Dermis blood vessel endothelial cell (primary cell): ENCODE data around the gene TRPV2. TPM values are rescaled to one million over a fixed set of nuclear protein-coding genes. Genes with fewer than 3 reads are reported as not detected.
"Not testable (repeated sequence)": the region's sequence is repeated elsewhere in the genome, so short reads cannot be mapped to it uniquely, and the experiment has no call there.

Experiments used
- DNase-seq: peaks from one replicate; pipeline ENCODE4 v3.0.0; 2010
- total RNA-seq: library from RNA; depleted of rRNA; stranded (reverse); fragments of >200 nt; gene quantifications from 2 replicates; pipeline ENCODE4 v1.2.3, GENCODE V29; 2014

TRPV2 gene, protein sequence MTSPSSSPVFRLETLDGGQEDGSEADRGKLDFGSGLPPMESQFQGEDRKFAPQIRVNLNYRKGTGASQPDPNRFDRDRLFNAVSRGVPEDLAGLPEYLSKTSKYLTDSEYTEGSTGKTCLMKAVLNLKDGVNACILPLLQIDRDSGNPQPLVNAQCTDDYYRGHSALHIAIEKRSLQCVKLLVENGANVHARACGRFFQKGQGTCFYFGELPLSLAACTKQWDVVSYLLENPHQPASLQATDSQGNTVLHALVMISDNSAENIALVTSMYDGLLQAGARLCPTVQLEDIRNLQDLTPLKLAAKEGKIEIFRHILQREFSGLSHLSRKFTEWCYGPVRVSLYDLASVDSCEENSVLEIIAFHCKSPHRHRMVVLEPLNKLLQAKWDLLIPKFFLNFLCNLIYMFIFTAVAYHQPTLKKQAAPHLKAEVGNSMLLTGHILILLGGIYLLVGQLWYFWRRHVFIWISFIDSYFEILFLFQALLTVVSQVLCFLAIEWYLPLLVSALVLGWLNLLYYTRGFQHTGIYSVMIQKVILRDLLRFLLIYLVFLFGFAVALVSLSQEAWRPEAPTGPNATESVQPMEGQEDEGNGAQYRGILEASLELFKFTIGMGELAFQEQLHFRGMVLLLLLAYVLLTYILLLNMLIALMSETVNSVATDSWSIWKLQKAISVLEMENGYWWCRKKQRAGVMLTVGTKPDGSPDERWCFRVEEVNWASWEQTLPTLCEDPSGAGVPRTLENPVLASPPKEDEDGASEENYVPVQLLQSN
- total RNA-seq = 40.0 and 48.8 TPM in 2 replicates

DNA sequence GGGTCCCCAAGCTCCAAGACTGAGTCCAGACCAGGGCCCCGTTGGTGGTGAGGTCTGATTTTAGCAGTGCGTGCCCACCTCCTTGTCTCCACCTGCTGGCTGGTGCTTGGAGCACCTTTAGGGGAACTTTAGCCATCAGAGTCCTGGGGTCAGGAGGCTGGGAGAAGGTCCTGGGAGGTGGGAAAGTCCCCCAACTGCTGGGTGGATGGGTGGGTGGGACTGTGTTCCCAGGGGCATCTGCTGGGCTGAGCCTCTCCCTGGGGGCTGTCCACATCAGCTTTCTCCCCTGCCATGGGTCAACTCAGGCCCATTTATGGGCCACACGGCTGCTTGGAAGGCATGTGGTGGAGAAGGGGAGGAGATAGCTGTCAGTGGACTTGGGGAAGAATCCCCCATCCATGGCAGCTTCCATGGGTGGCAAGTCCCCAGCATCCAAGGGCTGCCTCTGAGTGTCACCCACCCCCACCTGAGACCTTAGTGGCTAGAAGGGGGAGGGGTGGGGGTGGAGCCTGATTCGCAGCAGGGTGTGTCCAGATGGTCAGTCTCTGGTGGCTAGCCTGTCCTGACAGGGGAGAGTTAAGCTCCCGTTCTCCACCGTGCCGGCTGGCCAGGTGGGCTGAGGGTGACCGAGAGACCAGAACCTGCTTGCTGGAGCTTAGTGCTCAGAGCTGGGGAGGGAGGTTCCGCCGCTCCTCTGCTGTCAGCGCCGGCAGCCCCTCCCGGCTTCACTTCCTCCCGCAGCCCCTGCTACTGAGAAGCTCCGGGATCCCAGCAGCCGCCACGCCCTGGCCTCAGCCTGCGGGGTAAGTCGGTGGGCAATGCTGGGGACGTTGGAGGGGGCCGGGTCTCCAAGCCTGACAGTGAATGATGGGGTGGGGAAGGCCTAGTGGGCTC, at the start of gene TRPV2:
TRPV2 (plus strand) TSS at position 541 of the 894 bp plus-strand sequence. CDS start 2,098 bp downstream, outside the sequence.
- DNase-seq = peak; percentile 38

DNA sequence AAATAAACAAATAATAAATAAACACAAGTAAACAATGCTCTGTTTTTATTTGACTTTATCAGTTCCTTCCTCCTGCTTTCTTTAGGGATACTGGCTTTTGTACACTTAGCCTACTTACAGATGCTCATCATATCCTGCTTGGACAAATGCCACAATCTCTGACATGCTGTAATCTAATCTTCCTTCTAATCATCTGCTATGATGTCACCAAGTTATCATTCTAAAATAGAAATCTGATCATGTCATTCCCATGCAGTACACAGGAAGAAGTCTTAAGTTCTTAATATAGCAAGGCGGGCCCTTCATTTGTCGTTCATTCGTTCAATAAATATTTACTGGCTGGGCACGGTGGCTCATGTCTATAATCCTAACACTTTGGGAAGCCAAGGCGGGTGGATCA, 43.6 kb upstream of the TRPV2 start:
- peak; percentile 81 for DNase-seq

DNA sequence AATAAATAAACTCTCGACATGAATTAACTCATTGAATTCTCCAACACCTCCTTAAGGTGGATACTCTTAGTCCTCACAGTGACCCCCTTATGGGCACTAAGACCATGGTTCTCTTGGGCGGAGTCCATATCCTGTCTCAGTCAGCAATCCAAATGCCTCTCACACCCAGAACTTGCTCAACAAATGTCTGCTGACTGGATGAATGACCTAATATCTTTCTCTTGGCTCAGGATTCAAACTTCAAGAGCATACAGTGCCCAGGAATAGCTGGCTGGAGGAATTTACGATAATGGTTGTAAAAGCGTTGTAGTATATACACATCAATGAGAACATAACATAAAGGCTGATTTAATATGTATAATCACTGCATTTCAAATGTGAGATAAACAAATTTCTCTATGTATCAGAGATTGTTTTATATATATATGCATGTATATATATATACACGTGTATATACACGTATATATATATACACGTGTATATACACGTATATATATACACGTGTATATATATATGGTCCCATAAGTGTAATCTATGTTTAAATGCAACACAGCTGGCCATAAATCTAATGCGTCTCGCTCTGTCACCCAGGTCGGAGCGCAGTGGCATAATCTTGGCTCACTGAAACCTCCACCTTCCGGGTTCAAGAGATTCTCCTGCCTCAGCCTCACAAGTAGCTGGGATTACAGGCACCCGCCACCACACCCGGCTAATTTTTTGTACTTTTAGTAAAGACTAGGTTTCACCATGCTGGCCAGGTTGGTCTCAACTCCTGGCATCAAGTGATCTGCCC, 41.0 kb upstream of the TRPV2 start:
- DNase-seq = no peak

DNA sequence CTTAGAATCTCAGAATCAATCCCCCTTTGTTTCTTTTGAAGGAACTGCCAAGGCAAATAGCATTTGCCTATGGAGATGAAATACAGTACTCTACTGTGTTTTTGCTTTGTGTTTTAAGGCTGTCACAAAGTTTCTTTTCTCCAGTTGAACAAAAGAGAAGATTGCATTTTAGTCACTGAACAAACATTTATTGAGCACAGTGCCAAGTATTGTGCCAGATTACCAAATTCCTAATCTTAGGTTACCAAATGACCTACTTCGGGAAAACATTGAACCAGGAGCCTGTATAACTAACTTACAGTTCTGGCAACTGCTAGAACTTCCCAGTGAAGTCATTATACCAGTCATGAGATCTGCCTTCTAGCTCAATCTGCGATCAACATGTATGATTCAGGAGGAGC, 37.4 kb upstream of the TRPV2 start:
- peak; percentile 15 for DNase-seq

DNA sequence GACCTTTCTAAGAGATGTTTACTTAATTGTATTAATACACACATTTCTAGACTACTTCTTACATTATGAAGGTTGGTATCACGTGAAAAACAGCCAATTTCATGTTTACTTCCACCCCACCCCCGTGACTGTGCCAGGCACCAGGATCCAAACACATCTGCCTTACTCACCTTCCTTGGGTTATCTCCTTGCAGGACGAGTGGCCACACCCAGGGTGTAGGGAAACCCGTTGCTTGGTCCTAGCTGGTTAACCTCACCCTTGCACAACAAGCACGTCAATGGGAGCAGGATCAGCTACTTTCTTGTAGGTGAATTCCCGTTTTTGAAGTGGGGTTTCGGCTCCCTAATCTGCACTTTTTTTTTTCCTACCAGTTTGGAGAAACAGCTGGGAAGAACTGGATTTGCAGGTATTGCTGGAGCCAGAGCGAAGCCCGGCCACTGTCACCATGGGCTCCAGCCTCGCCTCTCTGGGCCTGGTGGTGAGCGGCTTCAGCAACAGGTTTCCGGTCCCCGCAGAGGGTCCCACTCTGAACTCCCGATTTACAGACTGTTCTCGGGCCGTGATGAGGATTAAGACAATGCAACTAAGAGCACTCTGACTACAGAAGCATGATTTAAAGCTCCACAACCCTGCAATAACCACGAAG, 36.6 kb upstream of the TRPV2 start:
- no peak for DNase-seq

DNA sequence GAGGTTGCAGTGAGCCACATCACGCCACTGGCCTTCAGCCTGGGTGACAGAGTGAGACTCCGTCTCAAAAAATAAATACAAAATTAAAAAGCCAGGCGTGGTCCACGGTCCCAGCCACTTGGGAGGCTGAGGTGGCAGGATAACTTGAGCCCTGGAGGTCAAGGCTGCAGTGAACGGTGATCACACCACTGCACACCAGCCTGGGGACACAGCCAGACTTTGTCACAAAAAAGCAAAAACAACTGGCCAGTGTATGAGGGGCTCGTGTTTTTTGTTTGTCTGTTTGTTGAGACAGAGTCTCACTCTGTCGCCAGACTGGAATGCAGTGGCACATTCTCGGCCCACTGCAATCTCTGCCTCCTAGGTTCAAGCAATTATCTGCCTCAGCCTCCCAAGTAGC, 35.7 kb upstream of the TRPV2 start:
- DNase-seq = no peak

DNA sequence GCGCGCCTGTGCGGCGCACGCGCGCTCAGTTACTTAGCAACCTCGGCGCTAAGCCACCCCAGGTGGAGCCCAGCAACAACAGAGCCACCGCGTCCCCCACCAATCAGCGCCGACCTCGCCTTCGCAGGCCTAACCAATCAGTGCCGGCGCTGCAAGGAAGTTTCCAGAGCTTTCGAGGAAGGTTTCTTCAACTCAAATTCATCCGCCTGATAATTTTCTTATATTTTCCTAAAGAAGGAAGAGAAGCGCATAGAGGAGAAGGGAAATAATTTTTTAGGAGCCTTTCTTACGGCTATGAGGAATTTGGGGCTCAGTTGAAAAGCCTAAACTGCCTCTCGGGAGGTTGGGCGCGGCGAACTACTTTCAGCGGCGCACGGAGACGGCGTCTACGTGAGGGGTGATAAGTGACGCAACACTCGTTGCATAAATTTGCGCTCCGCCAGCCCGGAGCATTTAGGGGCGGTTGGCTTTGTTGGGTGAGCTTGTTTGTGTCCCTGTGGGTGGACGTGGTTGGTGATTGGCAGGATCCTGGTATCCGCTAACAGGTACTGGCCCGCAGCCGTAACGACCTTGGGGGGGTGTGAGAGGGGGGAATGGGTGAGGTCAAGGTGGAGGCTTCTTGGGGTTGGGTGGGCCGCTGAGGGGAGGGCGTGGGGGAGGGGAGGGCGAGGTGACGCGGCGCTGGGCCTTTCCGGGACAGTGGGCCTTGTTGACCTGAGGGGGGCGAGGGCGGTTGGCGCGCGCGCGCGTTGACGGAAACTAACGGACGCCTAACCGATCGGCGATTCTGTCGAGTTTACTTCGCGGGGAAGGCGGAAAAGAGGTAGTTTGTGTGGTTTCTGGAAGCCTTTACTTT, 34.5 kb upstream of the TRPV2 start, which contains the start of gene UBB:
UBB (plus strand) TSS at position 452 of the 856 bp plus-strand sequence. CDS start 817 bp downstream, outside the sequence.
- DNase-seq = peak; percentile 99

DNA sequence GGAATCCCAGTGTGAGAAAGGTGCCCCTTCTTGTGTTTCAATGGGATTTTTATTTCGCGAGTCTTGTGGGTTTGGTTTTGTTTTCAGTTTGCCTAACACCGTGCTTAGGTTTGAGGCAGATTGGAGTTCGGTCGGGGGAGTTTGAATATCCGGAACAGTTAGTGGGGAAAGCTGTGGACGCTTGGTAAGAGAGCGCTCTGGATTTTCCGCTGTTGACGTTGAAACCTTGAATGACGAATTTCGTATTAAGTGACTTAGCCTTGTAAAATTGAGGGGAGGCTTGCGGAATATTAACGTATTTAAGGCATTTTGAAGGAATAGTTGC, 33.9 kb upstream of the TRPV2 start:
- peak; percentile 60 for DNase-seq

DNA sequence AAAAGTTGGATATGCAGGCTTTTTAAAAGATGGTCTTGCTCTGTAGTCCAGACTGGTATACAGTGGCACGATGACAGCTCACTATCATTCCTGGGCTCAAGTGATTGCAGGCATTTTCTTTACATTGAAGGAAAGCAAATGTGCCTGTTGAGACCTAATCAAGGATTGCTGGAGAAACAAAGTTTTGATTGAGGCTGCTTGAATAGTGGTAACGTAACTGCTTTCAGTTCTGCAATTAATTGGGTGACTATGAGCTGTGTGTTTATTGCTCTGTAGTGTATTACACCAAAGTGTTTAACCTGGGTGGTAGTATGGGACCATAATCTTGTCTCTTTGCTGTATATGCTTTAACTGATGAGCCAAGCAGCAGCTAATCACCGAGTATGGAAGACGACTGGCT, 32.2 kb upstream of the TRPV2 start:
- no peak for DNase-seq

DNA sequence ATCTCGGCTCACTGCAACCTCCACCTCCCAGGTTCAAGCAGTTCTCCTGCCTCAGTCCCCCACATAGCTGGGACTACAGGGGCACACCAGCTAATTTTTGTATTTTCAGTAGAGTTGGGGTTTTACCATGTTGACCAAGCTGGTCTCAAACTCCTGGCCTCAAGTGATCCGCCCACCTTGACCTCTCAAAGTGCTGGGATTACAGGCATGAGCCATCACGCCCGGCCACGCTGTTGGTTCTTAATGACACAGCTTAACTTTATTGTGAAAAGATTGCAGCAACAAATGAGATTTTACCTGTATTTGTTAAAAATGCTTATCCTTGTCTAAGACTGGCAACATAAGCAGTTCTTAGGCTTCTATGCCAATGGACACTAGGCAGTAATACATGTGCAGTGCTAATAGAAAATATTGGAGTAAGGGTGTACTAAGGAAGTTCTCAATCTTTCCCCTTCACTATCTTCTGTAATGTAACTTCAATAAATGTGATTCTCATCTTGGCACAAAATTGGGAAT, 31.5 kb upstream of the TRPV2 start:
- no peak for DNase-seq

DNA sequence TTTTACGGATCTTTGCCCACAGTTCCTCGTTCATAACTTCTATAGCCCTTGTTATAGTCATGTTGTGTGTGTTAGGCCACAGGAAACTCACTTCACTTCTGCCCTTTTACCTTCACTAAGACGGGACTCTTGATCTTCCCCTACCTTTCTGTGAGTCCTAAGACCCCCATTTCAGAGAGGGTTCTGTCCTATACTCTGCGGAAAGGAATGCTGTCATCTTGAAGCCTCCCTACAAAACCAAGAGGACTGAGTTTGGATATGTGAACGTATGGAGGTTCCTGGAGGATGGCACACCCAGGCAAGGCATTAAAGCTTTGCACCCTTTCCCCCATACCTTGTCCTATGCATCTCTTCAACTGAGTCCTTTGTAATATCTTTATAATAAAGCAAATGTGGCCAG, 30.8 kb upstream of the TRPV2 start:
- no peak for DNase-seq

DNA sequence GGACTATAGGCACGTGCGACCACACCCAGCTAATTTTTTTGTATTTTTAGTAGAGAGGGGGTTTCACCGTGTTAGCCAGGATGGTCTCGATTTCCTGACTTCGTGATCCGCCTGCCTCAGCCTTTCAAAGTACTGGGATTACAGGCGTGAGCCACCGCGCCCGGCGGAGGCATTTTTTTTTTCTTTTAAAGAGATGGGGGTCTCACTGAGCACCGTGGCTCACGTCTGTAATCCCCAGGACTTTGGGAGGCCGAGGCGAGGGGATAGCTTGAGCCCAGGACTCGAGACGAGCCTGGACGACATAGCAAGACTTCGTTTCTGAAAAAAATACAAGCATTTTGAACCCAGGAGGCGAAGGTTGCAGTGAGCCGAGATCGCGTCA, 29.3 kb upstream of the TRPV2 start:
- not testable (repeated sequence) for DNase-seq

DNA sequence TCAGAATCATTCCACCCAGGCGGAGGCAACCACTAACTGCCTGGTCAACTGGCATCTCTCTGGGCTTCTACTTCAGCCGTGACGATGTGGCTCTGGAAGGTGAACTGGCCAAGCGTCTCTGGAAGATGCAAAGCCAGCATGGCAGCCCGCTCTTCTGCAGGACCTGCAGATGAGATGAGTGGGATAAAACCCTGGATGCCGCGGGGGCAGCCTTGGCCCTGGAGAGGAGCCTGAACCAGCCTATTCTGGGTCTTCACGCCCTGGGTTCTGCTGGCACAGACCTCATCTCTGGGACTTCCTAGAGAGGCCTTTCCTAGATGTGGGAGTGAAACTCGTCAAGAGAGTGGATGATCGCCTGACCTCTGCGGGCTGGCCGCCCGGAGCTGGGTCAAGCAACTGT, 23.9 kb upstream of the TRPV2 start:
- DNase-seq = no peak

DNA sequence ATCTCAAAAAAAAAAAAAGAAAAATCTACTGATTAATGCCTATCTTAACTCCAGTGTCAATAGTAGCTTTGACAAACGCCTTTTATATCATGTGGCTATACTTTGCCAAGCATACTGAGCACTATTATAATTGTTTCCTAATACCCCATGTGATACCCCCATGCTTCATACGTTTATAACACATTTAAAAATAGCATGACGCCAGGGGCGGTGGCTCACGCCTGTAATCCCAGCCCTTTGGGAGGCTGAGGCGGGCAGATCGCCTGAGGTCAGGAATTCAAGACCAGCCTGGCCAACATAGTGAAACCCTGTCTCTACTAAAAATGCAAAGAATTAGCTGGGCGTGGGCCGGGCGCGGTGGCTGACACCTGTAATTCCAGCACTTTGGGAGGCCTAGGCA, 22.9 kb upstream of the TRPV2 start:
- DNase-seq = not testable (repeated sequence)

DNA sequence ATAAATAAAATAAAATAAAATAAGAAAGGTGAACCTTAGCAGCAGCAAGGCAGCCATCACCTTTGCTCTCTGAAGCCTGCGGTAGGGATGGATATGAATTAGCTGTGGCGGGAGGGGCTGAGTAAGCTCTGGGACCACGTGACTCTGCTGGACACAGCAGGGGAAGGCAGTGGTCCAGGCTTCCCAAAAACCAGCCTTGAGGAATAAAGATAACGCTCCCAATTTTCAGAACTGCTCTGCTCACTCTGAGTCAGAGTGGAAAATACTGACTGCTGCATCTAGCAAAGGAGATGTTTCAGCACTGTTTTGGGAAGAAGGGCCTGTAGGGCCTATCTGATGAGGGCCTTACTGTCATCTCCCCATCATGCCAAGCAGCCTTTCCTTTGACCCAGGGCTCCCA, 19.5 kb upstream of the TRPV2 start:
- DNase-seq = not testable (repeated sequence)

DNA sequence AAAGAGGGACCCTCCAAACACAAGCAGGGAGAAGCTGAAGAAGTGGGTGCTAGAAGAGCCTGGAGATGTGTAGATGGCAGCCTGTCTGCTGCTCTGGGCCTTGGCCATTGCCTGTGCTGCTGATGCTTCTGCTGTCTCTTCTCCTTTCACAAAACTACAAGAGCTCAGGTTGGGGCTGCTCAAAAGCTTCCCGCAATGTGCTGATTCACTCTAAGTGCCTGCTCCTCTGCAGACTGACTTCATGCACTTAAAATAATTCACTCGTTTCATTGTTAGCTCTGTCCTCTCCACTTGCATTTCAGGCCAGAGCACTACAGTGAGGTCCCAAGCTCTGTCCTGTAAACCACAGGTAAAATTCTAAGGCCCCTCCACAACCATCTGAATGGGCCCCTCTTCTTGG, 18.7 kb upstream of the TRPV2 start:
- DNase-seq = not testable (repeated sequence)

DNA sequence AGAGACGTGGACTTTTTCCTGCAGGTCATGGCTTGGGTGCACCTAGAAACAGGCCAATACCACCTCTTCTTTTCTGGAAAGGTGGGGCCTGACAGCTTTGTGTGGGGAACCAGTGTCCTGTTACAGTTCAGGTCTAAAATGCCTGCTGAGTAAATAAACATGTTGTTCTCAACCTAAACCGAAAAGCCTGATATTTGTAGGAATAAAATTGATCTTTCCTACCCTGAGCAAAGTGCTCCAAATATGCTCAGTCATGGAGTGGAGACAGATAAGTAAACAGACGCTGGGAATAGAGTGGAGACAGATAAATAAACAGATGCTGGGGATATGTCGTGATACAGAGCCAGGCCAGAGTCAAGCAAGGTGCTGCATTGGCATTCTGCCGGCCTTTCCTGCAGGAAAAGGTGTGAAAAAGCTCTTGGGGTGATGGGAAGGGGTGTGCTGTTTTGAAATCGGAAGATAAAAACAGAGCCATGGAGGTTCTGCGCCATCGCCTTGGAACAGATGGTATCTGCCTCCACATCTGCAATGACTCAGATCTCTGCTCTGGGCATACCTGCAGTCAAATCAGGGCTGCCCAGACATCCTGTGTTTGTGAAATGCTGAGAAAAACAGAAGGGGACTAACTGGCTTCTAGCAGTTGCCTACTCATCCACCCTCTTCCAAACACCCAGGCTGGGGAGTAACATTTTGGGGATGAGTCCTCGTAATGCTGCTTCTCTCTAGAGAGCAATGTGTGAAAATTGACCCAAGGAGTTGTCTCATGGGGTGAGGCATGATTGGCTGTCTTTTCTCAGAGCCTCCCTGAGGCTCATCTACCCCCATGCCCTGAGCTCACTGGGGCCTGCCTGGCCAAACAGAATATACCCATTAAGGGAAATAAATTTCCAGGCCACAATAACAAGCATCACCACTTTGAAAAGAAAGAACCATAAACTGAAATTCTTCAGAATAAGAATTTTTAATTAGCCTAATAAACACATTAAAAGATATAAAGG, 16.8 kb upstream of the TRPV2 start:
- peak; percentile 76 for DNase-seq

DNA sequence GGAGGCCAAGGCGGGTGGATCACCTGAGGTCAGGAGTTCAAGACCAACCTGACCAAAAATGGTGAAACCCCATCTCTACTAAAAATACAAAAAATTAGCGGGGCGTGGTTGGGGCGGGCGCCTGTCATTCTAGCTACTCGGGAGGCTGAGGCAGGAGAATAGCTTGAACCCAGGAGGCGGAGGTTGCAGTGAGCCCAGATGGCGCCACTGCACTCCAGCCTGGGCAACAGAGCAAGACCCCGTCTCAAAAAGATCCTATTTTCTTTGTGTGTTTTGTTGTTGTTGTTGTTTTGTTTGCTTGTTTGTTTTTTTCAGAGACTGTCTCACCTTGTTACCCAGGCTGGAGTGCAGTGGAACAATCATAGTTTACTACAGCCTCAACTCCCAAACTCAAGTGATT, 11.5 kb upstream of the TRPV2 start:
- DNase-seq = not testable (repeated sequence)
